HuH-7.5 (cell line): ENCODE results near the gene PHLDB3.

ENCODE experiments used
- DNase-seq: peaks from one replicate; pipeline ENCODE4 v3.0.0; 2011; ENCODE audit warnings: low spot score

Gene PHLDB3

GRCh38 chr19:43468354-43469159 lies 36.0 kb downstream of the PHLDB3 start:
- no peak for DNase-seq

GRCh38 chr19:43467730-43468129 lies 36.8 kb downstream of the PHLDB3 start:
- no peak for DNase-seq

- no peak for DNase-seq
These were observed 37.3 kb downstream of the PHLDB3 start for GRCh38 chr19:43467276-43467675.

- no peak for DNase-seq
These were observed 37.8 kb downstream of the PHLDB3 start for GRCh38 chr19:43466793-43467192.

- DNase-seq: no peak
These were observed 39.0 kb downstream of the PHLDB3 start, which contains the start of gene LYPD3 for GRCh38 chr19:43465468-43466120. LYPD3 (minus strand) TSS chr19:43465608; CDS start chr19:43465571, 37 bp downstream.

- DNase-seq: no peak
These were observed 40.3 kb downstream of the PHLDB3 start for GRCh38 chr19:43464134-43464775.

GRCh38 chr19:43463381-43464133 lies 41.0 kb downstream of the PHLDB3 start:
- DNase-seq: peak; percentile 94

GRCh38 chr19:43462785-43463380 lies 41.7 kb downstream of the PHLDB3 start:
- no peak for DNase-seq

GRCh38 chr19:43462383-43462782 lies 42.2 kb downstream of the PHLDB3 start:
- DNase-seq: no peak

GRCh38 chr19:43461303-43461702 lies 43.2 kb downstream of the PHLDB3 start:
- no peak for DNase-seq

- no peak for DNase-seq
These were observed 44.1 kb downstream of the PHLDB3 start for GRCh38 chr19:43460362-43461016.

GRCh38 chr19:43457809-43458208 lies 46.7 kb downstream of the PHLDB3 start:
- DNase-seq: no peak

GRCh38 chr19:43455321-43456113 lies 49.0 kb downstream of the PHLDB3 start:
- no peak for DNase-seq

- DNase-seq: no peak
These were observed 50.5 kb downstream of the PHLDB3 start for GRCh38 chr19:43454031-43454430.

- DNase-seq: no peak
These were observed 52.0 kb downstream of the PHLDB3 start for GRCh38 chr19:43452582-43452981.

- DNase-seq: no peak
These were observed 54.0 kb downstream of the PHLDB3 start for GRCh38 chr19:43450545-43450997.

- DNase-seq: no peak
These were observed 56.9 kb downstream of the PHLDB3 start for GRCh38 chr19:43447655-43448054.

GRCh38 chr19:43446746-43447489 lies 57.6 kb downstream of the PHLDB3 start:
- DNase-seq: peak; percentile 78

GRCh38 chr19:43445426-43445825 lies 59.1 kb downstream of the PHLDB3 start:
- DNase-seq: no peak
